ENCODE measurements around the gene OGA. TPM values are rescaled to one million over a fixed set of nuclear protein-coding genes. Genes with fewer than 3 reads are reported as not detected.

Gene OGA
- total and polyA plus RNA-seq, 2 experiments from 2014 or later, result 42.5 to 78.0 TPM

- peaks cover 8% of the 10 kb centered on the region; the same call in 1 of the 2 replicates for H3K4me1 ChIP-seq (ENCODE audit: insufficient read depth)
- H3K27me3 ChIP-seq (replicated peaks; ENCODE audit: insufficient read depth), result no peaks in the 10 kb centered on the region
- H3K27ac ChIP-seq, result no peak overlapping the region
- H3K9me3 ChIP-seq (ENCODE audit: low read depth), result no peaks in the 10 kb centered on the region
- peaks cover 53% of the 10 kb centered on the region for H3K79me2 ChIP-seq (ENCODE audit: insufficient read depth)
- H4K20me1 ChIP-seq (ENCODE audit: insufficient read depth), result no peaks in the 10 kb centered on the region
- H3K4me2 ChIP-seq (ENCODE audit: unreplicated experiment), result no peak overlapping the region
- DNase-seq, result no peak
- H3K36me3 ChIP-seq (ENCODE audit: low read depth), result peaks cover 59% of the 10 kb centered on the region
- no peak for TF ChIP-seq EZH2 (IDR thresholded peaks at IDR 0.05; ENCODE audit: insufficient read depth, poor library complexity, severe bottlenecking)
- no peak for TF ChIP-seq EZH2phosphoT487 (IDR thresholded peaks at IDR 0.05; ENCODE audit: insufficient read depth, low read depth)
- H3K9ac ChIP-seq, result no peak overlapping the region
- no peak overlapping the region for H2AFZ ChIP-seq
- H3K4me3 ChIP-seq, result no peak overlapping the region
- peaks cover 60% of the 10 kb centered on the region for H3F3A ChIP-seq (ENCODE audit: insufficient read depth)
- H3K9me2 ChIP-seq (ENCODE audit: insufficient read depth), result no peaks in the 10 kb centered on the region
- in situ Hi-C loops (cut with MboI), result loop anchor here (10.0 kb wide), 1 partner anchor 181 kb away; no protein-coding TSS in a partner anchor
- WGBS, 2 experiments (ENCODE audit: low coverage in 1 of 2, low lambda C conversion rate in 2 of 2, missing lambda C conversion rate in 2 of 2), result 64 to 66% methylated on average over 2 of the region's 2 CpGs
These were observed 32.4 kb downstream of the OGA start for GRCh38 chr10:101785801-101786200.

- 78 to 85% methylated on average over 2 of the region's 2 CpGs for WGBS, 2 experiments (ENCODE audit: low coverage in 1 of 2, low lambda C conversion rate in 2 of 2, missing lambda C conversion rate in 2 of 2)
These were observed 33.7 kb downstream of the OGA start for GRCh38 chr10:101784558-101784957.

GRCh38 chr10:101783736-101784118, 34.5 kb downstream of the OGA start:
- H3K4me3 ChIP-seq, result peak overlapping the region; percentile 91
- TF ChIP-seq EZH2phosphoT487 (IDR thresholded peaks at IDR 0.05; ENCODE audit: insufficient read depth, low read depth) (no peak), EZH2 (IDR thresholded peaks at IDR 0.05; ENCODE audit: insufficient read depth, poor library complexity, severe bottlenecking) (no peak)
- peak; percentile 53 for DNase-seq
- peaks cover 41% of the 10 kb centered on the region; the same call in 1 of the 2 replicates for H3K79me2 ChIP-seq (ENCODE audit: insufficient read depth)
- H3K27me3 ChIP-seq (replicated peaks; ENCODE audit: insufficient read depth), result no peaks in the 10 kb centered on the region
- no peaks in the 10 kb centered on the region for H4K20me1 ChIP-seq (ENCODE audit: insufficient read depth)
- no peaks in the 10 kb centered on the region for H3K9me3 ChIP-seq (ENCODE audit: low read depth)
- H2AFZ ChIP-seq, result peak overlapping the region; percentile 69
- peak overlapping the region; percentile 34 for H3K27ac ChIP-seq
- H3K36me3 ChIP-seq (ENCODE audit: low read depth), result peaks cover 42% of the 10 kb centered on the region
- H3F3A ChIP-seq (ENCODE audit: insufficient read depth), result peaks cover 52% of the 10 kb centered on the region
- WGBS, 2 experiments (ENCODE audit: low coverage in 1 of 2, low lambda C conversion rate in 2 of 2, missing lambda C conversion rate in 2 of 2), result 35 to 37% methylated on average over 10 of the region's 10 CpGs
- H3K9ac ChIP-seq, result peak overlapping the region; percentile 83
- peaks cover 8% of the 10 kb centered on the region; the same call in 1 of the 2 replicates for H3K4me1 ChIP-seq (ENCODE audit: insufficient read depth)
- in situ Hi-C loops (cut with MboI), result loop anchor here (10.0 kb wide), 1 partner anchor 179 kb away; no protein-coding TSS in a partner anchor
- no peaks in the 10 kb centered on the region for H3K9me2 ChIP-seq (ENCODE audit: insufficient read depth)
- peak overlapping the region; percentile 97 for H3K4me2 ChIP-seq (ENCODE audit: unreplicated experiment)

More at GRCh38 chr10:101784558-101784957, 33.7 kb downstream of the OGA start:
- H3K4me1 ChIP-seq (ENCODE audit: insufficient read depth), result peaks cover 8% of the 10 kb centered on the region; the same call in 1 of the 2 replicates
- no peak overlapping the region for H3K27ac ChIP-seq
- H3K27me3 ChIP-seq (replicated peaks; ENCODE audit: insufficient read depth), result no peaks in the 10 kb centered on the region
- peaks cover 48% of the 10 kb centered on the region for H3K36me3 ChIP-seq (ENCODE audit: low read depth)
- no peak for TF ChIP-seq EZH2phosphoT487 (IDR thresholded peaks at IDR 0.05; ENCODE audit: insufficient read depth, low read depth)
- no peak for TF ChIP-seq EZH2 (IDR thresholded peaks at IDR 0.05; ENCODE audit: insufficient read depth, poor library complexity, severe bottlenecking)
- in situ Hi-C loops (cut with MboI), result loop anchor here (10.0 kb wide), 1 partner anchor 180 kb away; no protein-coding TSS in a partner anchor
- H3K9me3 ChIP-seq (ENCODE audit: low read depth), result no peaks in the 10 kb centered on the region
- H3K9ac ChIP-seq, result no peak overlapping the region
- no peak overlapping the region for H3K4me2 ChIP-seq (ENCODE audit: unreplicated experiment)
- no peak overlapping the region for H2AFZ ChIP-seq
- DNase-seq, result no peak
- H4K20me1 ChIP-seq (ENCODE audit: insufficient read depth), result no peaks in the 10 kb centered on the region
- H3F3A ChIP-seq (ENCODE audit: insufficient read depth), result peaks cover 52% of the 10 kb centered on the region
- H3K4me3 ChIP-seq, result no peak overlapping the region
- peaks cover 48% of the 10 kb centered on the region for H3K79me2 ChIP-seq (ENCODE audit: insufficient read depth)
- no peaks in the 10 kb centered on the region for H3K9me2 ChIP-seq (ENCODE audit: insufficient read depth)

- peak within 1 kb of the TSS; percentile 83 for H3K9ac ChIP-seq
- peak within 1 kb of the TSS; percentile 91 for H3K4me3 ChIP-seq
- peak within 1 kb of the TSS; percentile 69 for H2AFZ ChIP-seq
- H3K9me2 ChIP-seq (ENCODE audit: insufficient read depth), result no peaks in the 10 kb centered on the region
- peaks cover 8% of the 10 kb centered on the region; the same call in 1 of the 2 replicates for H3K4me1 ChIP-seq (ENCODE audit: insufficient read depth)
- H3K9me3 ChIP-seq (ENCODE audit: low read depth), result no peaks in the 10 kb centered on the region
- peaks cover 34% of the 10 kb centered on the region; the same call in 1 of the 2 replicates for H3K79me2 ChIP-seq (ENCODE audit: insufficient read depth)
- H3K4me2 ChIP-seq (ENCODE audit: unreplicated experiment), result peak within 1 kb of the TSS; percentile 97
- H3K27ac ChIP-seq, result peak within 1 kb of the TSS; percentile 34
- TF ChIP-seq EZH2phosphoT487 (IDR thresholded peaks at IDR 0.05; ENCODE audit: insufficient read depth, low read depth) (no peak), EZH2 (IDR thresholded peaks at IDR 0.05; ENCODE audit: insufficient read depth, poor library complexity, severe bottlenecking) (no peak)
- peak; percentile 95 for DNase-seq
- H4K20me1 ChIP-seq (ENCODE audit: insufficient read depth), result no peaks in the 10 kb centered on the region
- peaks cover 52% of the 10 kb centered on the region for H3F3A ChIP-seq (ENCODE audit: insufficient read depth)
- H3K27me3 ChIP-seq (replicated peaks; ENCODE audit: insufficient read depth), result no peaks in the 10 kb centered on the region
- in situ Hi-C loops (cut with MboI), result loop anchor here (10.0 kb wide), 1 partner anchor 178 kb away; no protein-coding TSS in a partner anchor
- H3K36me3 ChIP-seq (ENCODE audit: low read depth), result peaks cover 35% of the 10 kb centered on the region
- 1 to 2% methylated on average over 44 to 57 of the region's 57 CpGs for WGBS, 2 experiments (ENCODE audit: low coverage in 1 of 2, low lambda C conversion rate in 2 of 2, missing lambda C conversion rate in 2 of 2)
These were observed 35.2 kb downstream of the OGA start, which contains the start of gene NPM3 for GRCh38 chr10:101782811-101783735. TSS of gene NPM3 (minus strand) at chr10:101783446. CDS start at chr10:101783390, 56 bp downstream.
